ENCODE results near the gene PRELP.
A peak's percentile ranks its signal among the peaks of the same experiment; 100 is the strongest.

PRELP gene

GRCh38 chr1:203528976-203529835 lies 53.6 kb downstream of the PRELP start:
- H3K4me3 Mint-ChIP-seq, result no peak overlapping the region
- peak overlapping the region in 2 of 3 experiments; percentile 26 to 45 for H3K27ac Mint-ChIP-seq
- peaks cover 1% of the 10 kb centered on the region for H3K27me3 Mint-ChIP-seq (ENCODE audit: low read depth)
- TF ChIP-seq CTCF (IDR thresholded peaks at IDR 0.05; ENCODE audit: unreplicated experiment in 3 of 3), result no peak
- H3K36me3 Mint-ChIP-seq (ENCODE audit: low read depth), result no peaks in the 10 kb centered on the region
- H3K9me3 Mint-ChIP-seq, result no peaks in the 10 kb centered on the region
- H3K4me1 Mint-ChIP-seq, result peaks cover 37% of the 10 kb centered on the region

- no peaks in the 10 kb centered on the region for H3K36me3 Mint-ChIP-seq (ENCODE audit: low read depth)
- no peaks in the 10 kb centered on the region for H3K27me3 Mint-ChIP-seq (ENCODE audit: low read depth)
- no peak overlapping the region for H3K27ac Mint-ChIP-seq
- no peak overlapping the region for H3K4me3 Mint-ChIP-seq
- no peaks in the 10 kb centered on the region for H3K9me3 Mint-ChIP-seq
- H3K4me1 Mint-ChIP-seq, result peaks cover 35% of the 10 kb centered on the region
- no peak for TF ChIP-seq CTCF (IDR thresholded peaks at IDR 0.05; ENCODE audit: unreplicated experiment in 3 of 3)
Measured at GRCh38 chr1:203531063-203531462, 55.5 kb downstream of the PRELP start.

GRCh38 chr1:203534012-203534411 lies 58.4 kb downstream of the PRELP start:
- no peaks in the 10 kb centered on the region for H3K27me3 Mint-ChIP-seq (ENCODE audit: low read depth)
- no peak overlapping the region for H3K4me3 Mint-ChIP-seq
- H3K36me3 Mint-ChIP-seq (ENCODE audit: low read depth), result no peaks in the 10 kb centered on the region
- no peaks in the 10 kb centered on the region for H3K9me3 Mint-ChIP-seq
- no peak for TF ChIP-seq CTCF (IDR thresholded peaks at IDR 0.05; ENCODE audit: unreplicated experiment in 3 of 3)
- H3K4me1 Mint-ChIP-seq, result peaks cover 17% of the 10 kb centered on the region
- peak overlapping the region in 1 of 3 experiments; percentile 74 for H3K27ac Mint-ChIP-seq

- Mint-ChIP-seq H3K4me1 (peaks cover 17% of the 10 kb centered on the region), H3K27me3 (ENCODE audit: low read depth) (no peaks in the 10 kb centered on the region), H3K27ac (peak overlapping the region in 2 of 3 experiments; percentile 74 to 85), H3K9me3 (no peaks in the 10 kb centered on the region), H3K36me3 (ENCODE audit: low read depth) (no peaks in the 10 kb centered on the region), H3K4me3 (no peak overlapping the region)
- no peak for TF ChIP-seq CTCF (IDR thresholded peaks at IDR 0.05; ENCODE audit: unreplicated experiment in 3 of 3)
Measured at GRCh38 chr1:203534526-203534925, 58.9 kb downstream of the PRELP start.

GRCh38 chr1:203536575-203536974 lies 61.0 kb downstream of the PRELP start:
- no peak overlapping the region for H3K27ac Mint-ChIP-seq
- no peak overlapping the region for H3K4me3 Mint-ChIP-seq
- no peaks in the 10 kb centered on the region for H3K36me3 Mint-ChIP-seq (ENCODE audit: low read depth)
- no peak for TF ChIP-seq CTCF (IDR thresholded peaks at IDR 0.05; ENCODE audit: unreplicated experiment in 3 of 3)
- H3K27me3 Mint-ChIP-seq (ENCODE audit: low read depth), result no peaks in the 10 kb centered on the region
- no peaks in the 10 kb centered on the region for H3K9me3 Mint-ChIP-seq
- peaks cover 18% of the 10 kb centered on the region for H3K4me1 Mint-ChIP-seq

- H3K9me3 Mint-ChIP-seq, result no peaks in the 10 kb centered on the region
- H3K4me3 Mint-ChIP-seq, result no peak overlapping the region
- no peaks in the 10 kb centered on the region for H3K27me3 Mint-ChIP-seq (ENCODE audit: low read depth)
- H3K27ac Mint-ChIP-seq, result no peak overlapping the region
- no peaks in the 10 kb centered on the region for H3K36me3 Mint-ChIP-seq (ENCODE audit: low read depth)
- H3K4me1 Mint-ChIP-seq, result peaks cover 18% of the 10 kb centered on the region
- TF ChIP-seq CTCF (IDR thresholded peaks at IDR 0.05; ENCODE audit: unreplicated experiment in 3 of 3), result no peak
Measured at GRCh38 chr1:203536980-203537455, 61.4 kb downstream of the PRELP start.

Measured in nephron (organoid).